Ecto neural progenitor cell (in vitro differentiated cells): ENCODE data around the gene LGI1.
A peak's percentile ranks its signal among the peaks of the same experiment; 100 is the strongest.

Experiments
- DNase-seq: peaks from one replicate; pipeline ENCODE4 v3.0.0-alpha.2; 2018; ENCODE audit warnings: low spot score

Gene LGI1

GRCh38 chr10:93757801-93758507 is at the start of gene LGI1:
Gene LGI1 (plus strand): TSS chr10:93757936. CDS start chr10:93758145, 209 bp downstream.
- peak; percentile 44 for DNase-seq

- DNase-seq, result no peak
Observed at GRCh38 chr10:93710333-93710909, 47.3 kb upstream of the LGI1 start.

GRCh38 chr10:93711891-93712290 is 45.8 kb upstream of the LGI1 start:
- DNase-seq, result no peak

GRCh38 chr10:93712593-93712992 is 45.1 kb upstream of the LGI1 start:
- no peak for DNase-seq

GRCh38 chr10:93715345-93715744 is 42.4 kb upstream of the LGI1 start:
- DNase-seq, result no peak

DNA sequence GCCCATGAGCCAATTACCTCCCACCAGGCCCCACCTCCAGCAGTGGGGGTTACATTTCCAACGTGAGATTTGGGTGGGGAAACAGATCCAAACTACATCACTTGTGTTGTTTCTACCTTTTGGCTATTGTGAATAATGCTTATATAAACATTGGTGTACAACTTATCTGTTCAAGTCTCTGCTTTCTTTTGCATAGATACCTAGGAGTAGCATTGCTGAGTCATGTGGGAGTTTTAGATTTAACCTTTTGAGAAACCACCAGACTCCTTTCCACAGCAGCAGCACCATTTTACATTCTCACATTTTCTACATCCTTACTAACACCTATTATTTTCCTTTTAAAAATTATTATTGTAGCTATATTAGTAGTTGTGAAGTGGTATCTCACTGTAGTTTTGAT is 41.0 kb upstream of the LGI1 start:
- no peak for DNase-seq

- DNase-seq, result no peak
Observed at GRCh38 chr10:93718937-93719725, 38.6 kb upstream of the LGI1 start.

DNA sequence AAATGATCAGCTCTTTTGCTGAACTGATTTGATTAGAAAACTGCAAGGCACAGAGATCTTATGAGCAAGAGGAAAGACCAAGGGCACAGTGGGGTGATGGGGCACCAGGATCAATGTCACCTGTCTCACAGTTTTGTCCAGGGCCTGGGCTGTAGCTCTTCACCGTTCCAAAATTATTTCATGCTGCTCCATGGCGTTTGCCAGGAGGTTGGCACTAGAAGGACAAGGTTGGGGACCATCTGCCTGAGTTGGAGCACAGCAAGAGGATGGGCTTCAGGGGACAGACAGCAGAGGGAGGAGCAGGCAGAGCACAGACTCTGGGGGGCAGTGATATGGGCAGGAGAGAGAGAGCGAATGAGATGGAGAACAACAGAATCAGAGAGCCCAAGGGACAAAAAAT is 37.8 kb upstream of the LGI1 start:
- DNase-seq, result no peak

- DNase-seq, result no peak
Observed at GRCh38 chr10:93722550-93722949, 35.2 kb upstream of the LGI1 start.

GRCh38 chr10:93723153-93723552 is 34.6 kb upstream of the LGI1 start:
- no peak for DNase-seq

GRCh38 chr10:93726024-93726423 is 31.7 kb upstream of the LGI1 start:
- DNase-seq, result no peak

DNA sequence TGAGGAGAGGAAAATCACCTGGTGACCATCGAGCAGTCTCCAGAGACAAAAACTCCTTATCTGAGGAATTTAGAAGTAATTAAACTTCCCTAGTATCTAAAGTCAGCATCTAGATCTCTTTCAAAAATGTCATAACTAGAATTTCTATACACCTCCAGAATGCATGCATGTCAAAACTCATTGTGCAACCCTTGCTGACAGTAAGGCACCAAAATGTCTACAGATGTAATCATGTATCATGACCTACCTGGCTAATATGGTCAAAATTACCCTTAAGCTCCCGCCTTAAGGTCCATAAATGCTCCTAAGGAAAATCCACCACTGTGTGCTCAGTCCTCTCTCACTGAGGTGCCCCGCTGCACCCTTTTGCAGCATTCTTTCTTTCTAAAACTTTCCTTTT is 16.4 kb upstream of the LGI1 start:
- no peak for DNase-seq

GRCh38 chr10:93742633-93743349 is 14.9 kb upstream of the LGI1 start:
- no peak for DNase-seq

GRCh38 chr10:93745408-93746065 is 12.2 kb upstream of the LGI1 start:
- peak; percentile 69 for DNase-seq

- DNase-seq, result no peak
Observed at GRCh38 chr10:93746844-93747284, 10.9 kb upstream of the LGI1 start.

GRCh38 chr10:93749218-93749799 is 8.4 kb upstream of the LGI1 start:
- DNase-seq, result no peak

- no peak for DNase-seq
Observed at GRCh38 chr10:93751124-93751523, 6.6 kb upstream of the LGI1 start.

DNA sequence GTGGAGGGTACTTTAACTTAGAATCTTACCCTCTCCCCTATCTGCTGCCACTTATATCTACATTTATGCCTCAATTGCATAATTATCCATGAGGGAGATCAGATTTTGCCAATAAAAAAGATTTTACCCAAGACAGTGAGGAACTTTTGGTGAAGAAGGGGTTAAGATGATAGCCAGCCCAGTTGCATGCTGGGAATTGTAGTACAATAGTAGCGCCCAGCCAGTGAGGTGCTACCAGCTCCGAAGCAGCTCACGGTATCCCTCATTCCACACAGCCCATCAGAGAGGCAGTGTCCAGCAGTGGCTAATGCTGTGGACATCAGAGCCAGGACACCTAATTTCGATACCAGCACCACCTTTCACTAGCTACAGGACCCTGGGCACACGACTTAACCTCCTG is 5.9 kb upstream of the LGI1 start:
- peak; percentile 64 for DNase-seq

DNA sequence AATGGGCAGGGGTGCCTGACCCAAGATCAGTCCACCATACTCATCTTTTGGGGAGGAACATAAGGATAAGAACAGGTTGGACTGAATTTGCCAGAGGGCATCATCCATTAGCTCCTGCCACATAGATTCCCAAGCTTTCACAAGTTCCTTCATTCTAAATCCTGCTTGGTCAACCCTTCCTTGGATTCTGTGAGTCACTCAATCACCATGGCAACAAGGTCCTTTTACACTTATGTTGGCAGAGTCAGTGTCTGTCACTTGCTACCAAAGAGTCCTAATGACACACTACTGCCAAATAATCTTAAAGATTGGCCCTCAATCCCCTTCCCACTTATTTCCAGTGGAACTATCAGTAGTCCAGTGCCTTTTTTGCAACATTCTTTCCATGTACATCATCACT is 5.0 kb upstream of the LGI1 start:
- DNase-seq, result no peak

DNA sequence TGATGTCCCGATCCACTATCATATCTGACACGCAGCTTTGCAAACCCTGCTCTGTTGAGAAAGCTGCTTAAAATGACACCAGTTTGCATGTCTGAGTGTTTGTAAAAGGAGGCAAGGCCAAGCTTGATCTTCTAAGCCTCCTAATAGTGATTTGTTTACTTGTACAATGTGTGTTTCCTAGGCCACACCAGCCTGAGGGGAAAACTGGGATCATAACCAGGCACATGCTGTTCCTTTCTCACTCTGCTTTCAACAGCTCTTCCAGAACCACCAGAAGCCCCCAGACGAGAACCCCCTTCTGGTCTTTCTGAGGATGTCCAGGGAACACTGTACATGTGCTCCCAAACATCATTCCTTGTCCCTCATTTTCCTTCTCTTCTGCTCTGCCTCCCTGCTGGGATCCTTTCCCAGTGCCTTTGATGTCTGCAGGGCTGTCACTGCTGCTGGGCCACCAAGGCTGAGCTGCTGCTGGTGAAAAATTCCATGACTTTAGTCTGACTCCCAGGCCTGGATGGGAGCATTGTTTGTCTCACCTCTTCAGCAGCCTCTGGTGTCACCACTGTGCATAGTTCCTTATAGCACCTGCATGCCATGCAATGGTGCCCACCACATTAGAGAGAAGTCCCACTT is 4.0 kb upstream of the LGI1 start:
- DNase-seq, result no peak

- DNase-seq, result no peak
Observed at GRCh38 chr10:93754761-93755160, 3.0 kb upstream of the LGI1 start.
